Activated CD4-positive, alpha-beta T cell treated with anti-CD3 and anti-CD28 coated beads for 36 hours (primary cell): ENCODE results near the gene CERS1. TPM values are rescaled to one million over a fixed set of nuclear protein-coding genes. Genes with fewer than 3 reads are reported as not detected.

ENCODE experiments used
- ATAC-seq: fragments of 200-7000 bp; cut with Tn5 transposase; one replicate; pipeline ENCODE4 v1.10.0; 2021; ENCODE audit warnings: mild to moderate bottlenecking, moderate library complexity
- CTCF ChIA-PET: fragments of 350-600 bp; sonication (Branson Sonifier 250); formaldehyde crosslinking; loops from one replicate; lab custom pipeline; 2021; ENCODE audit warnings: antibody characterized with exemption; lab: Charles Lee
- POLR2A ChIA-PET: fragments of 350-600 bp; sonication (Branson Sonifier 250); formaldehyde crosslinking; loops from one replicate; lab custom pipeline; 2021; ENCODE audit warnings: antibody characterized with exemption, inconsistent platforms; lab: Charles Lee
- DNase-seq: peaks from one replicate; pipeline ENCODE4 v3.0.0-alpha.2; 2020
- H3K27ac Mint-ChIP-seq: one replicate; pipeline ENCODE4 v1.8.0; 2021; ENCODE audit warnings: mixed read lengths
- H3K27me3 Mint-ChIP-seq: one replicate; pipeline ENCODE4 v1.8.0; 2021; ENCODE audit warnings: mixed read lengths
- H3K36me3 Mint-ChIP-seq: one replicate; pipeline ENCODE4 v1.8.0; 2021; ENCODE audit warnings: low read depth, mixed read lengths
- H3K4me1 Mint-ChIP-seq: one replicate; pipeline ENCODE4 v1.8.0; 2021; ENCODE audit warnings: mixed read lengths
- H3K4me3 Mint-ChIP-seq: one replicate; pipeline ENCODE4 v1.8.0; 2021; ENCODE audit warnings: mild to moderate bottlenecking, moderate library complexity, mixed read lengths
- H3K9me3 Mint-ChIP-seq: one replicate; pipeline ENCODE4 v1.8.0; 2021; ENCODE audit warnings: low read depth, mixed read lengths
- intact Hi-C, 2 experiments: fragments of 100-400 bp; cut with DNase I in 1 of 2; cut with micrococcal nuclease in 1 of 2; formaldehyde crosslinking; loops; one replicate each; pipeline versions ENCODE4 v1.14.2 to v1.15.1; 2022 to 2024; cut with DNase I, micrococcal nuclease
- total RNA-seq, 2 experiments: library from RNA; stranded (reverse); gene quantifications; one replicate each; pipeline ENCODE4 v1.2.3, GENCODE V29; 2021

Gene CERS1
- under 1 TPM; 0.11 to 0.16 TPM for total RNA-seq

- intact Hi-C loops: no loop called here
- ChIA-PET POLR2A (interaction anchor here (0.5 kb wide), 1 partner anchor 308 kb away, joined by 3 read pairs; no protein-coding TSS in a partner anchor), CTCF (interaction anchor here (0.6 to 0.7 kb wide), 2 partner anchors 23 to 421 kb away, joined by 3 read pairs; partner anchors contain the start of genes COPE and DDX49)
- no peaks in the 10 kb centered on the region for H3K9me3 Mint-ChIP-seq
- H3K27me3 Mint-ChIP-seq: peaks cover 25% of the 10 kb centered on the region
- H3K4me1 Mint-ChIP-seq: peaks cover 4% of the 10 kb centered on the region
- DNase-seq (no peak), ATAC-seq (peak; percentile 40)
- peaks cover 3% of the 10 kb centered on the region for H3K36me3 Mint-ChIP-seq
- peak within 1 kb of the TSS; percentile 35 for H3K4me3 Mint-ChIP-seq
- no peak within 1 kb of the TSS for H3K27ac Mint-ChIP-seq
Observed at GRCh38 chr19:18895824-18896341, at the start of gene CERS1. Gene CERS1 (minus strand): TSS chr19:18896158. CDS start chr19:18896072, 86 bp downstream.

GRCh38 chr19:18945297-18945696 lies 49.3 kb upstream of the CERS1 start:
- H3K27ac Mint-ChIP-seq: no peak overlapping the region
- no peak overlapping the region for H3K4me3 Mint-ChIP-seq
- ChIA-PET POLR2A (no interaction called here), CTCF (interaction anchor here (0.5 to 0.6 kb wide), 2 partner anchors 54 to 587 kb away, joined by 3 read pairs; no protein-coding TSS in a partner anchor)
- H3K4me1 Mint-ChIP-seq: peaks cover 3% of the 10 kb centered on the region
- H3K9me3 Mint-ChIP-seq: no peaks in the 10 kb centered on the region
- intact Hi-C loops: no loop called here
- no peak for ATAC-seq
- no peaks in the 10 kb centered on the region for H3K36me3 Mint-ChIP-seq
- H3K27me3 Mint-ChIP-seq: peaks cover 18% of the 10 kb centered on the region
- no peak for DNase-seq

- CTCF ChIA-PET: no interaction called here
- no peaks in the 10 kb centered on the region for H3K9me3 Mint-ChIP-seq
- H3K27ac Mint-ChIP-seq: no peak overlapping the region
- intact Hi-C loops: no loop called here
- DNase-seq: no peak
- H3K4me3 Mint-ChIP-seq: no peak overlapping the region
- no peak for ATAC-seq
- no peaks in the 10 kb centered on the region for H3K36me3 Mint-ChIP-seq
- POLR2A ChIA-PET: no interaction called here
- peaks cover 28% of the 10 kb centered on the region for H3K27me3 Mint-ChIP-seq
- H3K4me1 Mint-ChIP-seq: peaks cover 6% of the 10 kb centered on the region
Observed at GRCh38 chr19:18943465-18943864, 47.5 kb upstream of the CERS1 start.

GRCh38 chr19:18942692-18943091 lies 46.7 kb upstream of the CERS1 start:
- Mint-ChIP-seq H3K9me3 (no peaks in the 10 kb centered on the region), H3K36me3 (no peaks in the 10 kb centered on the region), H3K27me3 (peaks cover 28% of the 10 kb centered on the region), H3K4me1 (peaks cover 6% of the 10 kb centered on the region), H3K4me3 (no peak overlapping the region), H3K27ac (no peak overlapping the region)
- intact Hi-C loops: no loop called here
- no peak for ATAC-seq
- POLR2A ChIA-PET: no interaction called here
- no peak for DNase-seq
- CTCF ChIA-PET: no interaction called here

GRCh38 chr19:18941628-18942354 lies 45.8 kb upstream of the CERS1 start:
- Mint-ChIP-seq H3K27me3 (peaks cover 28% of the 10 kb centered on the region), H3K4me1 (peaks cover 6% of the 10 kb centered on the region), H3K9me3 (no peaks in the 10 kb centered on the region), H3K27ac (no peak overlapping the region), H3K4me3 (no peak overlapping the region), H3K36me3 (no peaks in the 10 kb centered on the region)
- intact Hi-C loops: loop anchor here in 1 of 2 experiments (1.0 kb wide), 2 partner anchors 9 to 22 kb away; partner anchors contain the start of genes COPE and DDX49
- ChIA-PET POLR2A (no interaction called here), CTCF (no interaction called here)
- ATAC-seq (no peak), DNase-seq (no peak)

- ChIA-PET POLR2A (no interaction called here), CTCF (no interaction called here)
- ATAC-seq: peak; percentile 91
- Mint-ChIP-seq H3K27ac (no peak within 1 kb of the TSS), H3K4me1 (peaks cover 6% of the 10 kb centered on the region), H3K27me3 (peaks cover 25% of the 10 kb centered on the region), H3K9me3 (no peaks in the 10 kb centered on the region), H3K36me3 (no peaks in the 10 kb centered on the region), H3K4me3 (peak within 1 kb of the TSS; percentile 48)
- peak; percentile 87 for DNase-seq
- intact Hi-C loops: loop anchor here in 1 of 2 experiments (1.0 kb wide), 2 partner anchors 9 to 22 kb away; partner anchors contain the start of genes COPE and DDX49
Observed at GRCh38 chr19:18940769-18941627, 45.0 kb upstream of the CERS1 start, which contains the start of gene HOMER3. Gene HOMER3 (minus strand): TSS chr19:18941217. CDS start chr19:18938982, 2,235 bp downstream.

- peak; percentile 40 for DNase-seq
- H3K4me1 Mint-ChIP-seq: peaks cover 6% of the 10 kb centered on the region
- no peaks in the 10 kb centered on the region for H3K9me3 Mint-ChIP-seq
- H3K4me3 Mint-ChIP-seq: peak overlapping the region; percentile 48
- CTCF ChIA-PET: interaction anchor here (0.6 kb wide), 1 partner anchor 103 kb away, joined by 3 read pairs; no protein-coding TSS in a partner anchor
- ATAC-seq: no peak
- no peaks in the 10 kb centered on the region for H3K36me3 Mint-ChIP-seq
- intact Hi-C loops: no loop called here
- no peak overlapping the region for H3K27ac Mint-ChIP-seq
- peaks cover 25% of the 10 kb centered on the region for H3K27me3 Mint-ChIP-seq
- POLR2A ChIA-PET: no interaction called here
Observed at GRCh38 chr19:18939922-18940768, 44.2 kb upstream of the CERS1 start.

- ChIA-PET CTCF (interaction anchor here (0.7 kb wide), 1 partner anchor 20 kb away, joined by 3 read pairs; the partner anchor contains the start of genes COPE and DDX49), POLR2A (no interaction called here)
- DNase-seq (no peak), ATAC-seq (no peak)
- Mint-ChIP-seq H3K9me3 (no peaks in the 10 kb centered on the region), H3K4me1 (peaks cover 6% of the 10 kb centered on the region), H3K36me3 (no peaks in the 10 kb centered on the region), H3K4me3 (no peak overlapping the region), H3K27ac (no peak overlapping the region), H3K27me3 (peaks cover 25% of the 10 kb centered on the region)
- intact Hi-C loops: no loop called here
Observed at GRCh38 chr19:18939163-18939562, 43.2 kb upstream of the CERS1 start.

GRCh38 chr19:18933297-18933696 lies 37.3 kb upstream of the CERS1 start:
- Mint-ChIP-seq H3K27ac (no peak overlapping the region), H3K36me3 (no peaks in the 10 kb centered on the region), H3K9me3 (no peaks in the 10 kb centered on the region), H3K4me1 (peaks cover 6% of the 10 kb centered on the region), H3K4me3 (no peak overlapping the region), H3K27me3 (peaks cover 1% of the 10 kb centered on the region)
- DNase-seq: no peak
- no peak for ATAC-seq
- POLR2A ChIA-PET: no interaction called here
- CTCF ChIA-PET: no interaction called here
- intact Hi-C loops: no loop called here

- DNase-seq: peak; percentile 95
- Mint-ChIP-seq H3K27ac (no peak overlapping the region), H3K4me1 (peaks cover 6% of the 10 kb centered on the region), H3K4me3 (peak overlapping the region; percentile 53), H3K27me3 (peaks cover 1% of the 10 kb centered on the region), H3K36me3 (peaks cover 5% of the 10 kb centered on the region), H3K9me3 (no peaks in the 10 kb centered on the region)
- POLR2A ChIA-PET: interaction anchor here (0.6 to 1.0 kb wide), 2 partner anchors 22 to 62 kb away, joined by 4 to 7 read pairs; no protein-coding TSS in a partner anchor
- peak; percentile 98 for ATAC-seq
- CTCF ChIA-PET: no interaction called here
- intact Hi-C loops: loop anchor here in 1 of 2 experiments (1.0 kb wide), 6 partner anchors 9 to 410 kb away; partner anchors contain the start of genes COPE, DDX49, ELL and HOMER3
Observed at GRCh38 chr19:18932216-18932841, 36.4 kb upstream of the CERS1 start.
